ENCODE data around the gene CD47. TPM values are rescaled to one million over a fixed set of nuclear protein-coding genes. Genes with fewer than 3 reads are reported as not detected.

The CD47 gene
- total and polyA plus RNA-seq, 10 of the 15 experiments (the other 5 are each of a cell fraction or from before 2014, with no cell fraction given): 22.9 to 175 (median 81.1) TPM

DNA sequence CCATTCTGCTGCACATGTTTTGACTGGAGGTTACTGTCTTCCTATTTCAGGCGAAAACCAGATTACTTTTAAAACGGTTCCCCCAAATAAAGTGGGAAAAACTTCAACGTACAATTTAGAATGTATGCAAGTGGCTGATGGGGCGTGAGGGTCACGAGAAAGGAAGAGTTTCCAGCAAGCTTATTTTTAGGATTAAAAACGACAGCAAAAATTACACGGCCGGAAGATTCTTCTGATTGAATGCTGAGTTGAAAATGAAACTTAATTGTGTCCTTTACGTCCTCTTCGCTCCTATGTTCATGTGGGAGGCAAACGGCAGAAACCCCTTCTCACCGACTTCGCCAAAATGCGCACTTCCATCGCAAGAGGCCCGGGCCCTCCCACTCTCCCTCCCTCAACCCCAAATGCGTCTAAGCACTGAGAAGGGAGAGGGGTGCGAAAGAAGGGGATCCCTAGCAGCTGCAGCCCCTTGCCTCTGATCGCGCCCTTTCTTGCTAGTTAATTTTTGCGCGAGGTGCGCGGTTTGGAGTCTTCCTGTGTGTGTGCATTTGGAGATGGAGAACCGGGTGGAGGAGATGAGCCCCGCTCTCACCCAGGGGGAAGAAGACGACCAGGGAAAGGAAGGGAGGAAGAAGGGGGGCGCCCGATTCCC lies 656 bp downstream of the CD47 start (continued):
- TF ChIP-seq RFX5 (IDR thresholded peaks at IDR 0.05; ENCODE audit: low read depth, low read length) (no peak), HDAC6 (IDR thresholded peaks at IDR 0.05; ENCODE audit: unreplicated experiment) (peak; percentile 81), RUNX3 (IDR thresholded peaks at IDR 0.05; ENCODE audit: low read length) (peak; percentile 21; the same call in 1 of the 2 replicates), SIX5 (IDR thresholded peaks at IDR 0.05; ENCODE audit: low read depth, low read length, severe bottlenecking) (no peak), ASH2L (IDR thresholded peaks at IDR 0.05; ENCODE audit: borderline replicate concordance, low read depth) (no peak), RAD21 (IDR thresholded peaks at IDR 0.05; ENCODE audit: insufficient read depth, low read depth, low read length) (no peak), BRCA1 (IDR thresholded peaks at IDR 0.05; ENCODE audit: low read depth, low read length) (no peak), TARDBP (IDR thresholded peaks at IDR 0.05; ENCODE audit: borderline replicate concordance) (no peak), POU2F2 (IDR thresholded peaks at IDR 0.05; ENCODE audit: borderline replicate concordance, low read depth, low read length) (no peak; the same call in 2 of the 3 replicates), PML (IDR thresholded peaks at IDR 0.05; ENCODE audit: low read length) (0 out of 2 replicates have a peak, but pooled peaks have one; percentile 29), CBFB (IDR thresholded peaks at IDR 0.05; ENCODE audit: low read depth) (peak; percentile 24; the same call in 1 of the 2 replicates)
- TF ChIP-seq, protein P1, sequence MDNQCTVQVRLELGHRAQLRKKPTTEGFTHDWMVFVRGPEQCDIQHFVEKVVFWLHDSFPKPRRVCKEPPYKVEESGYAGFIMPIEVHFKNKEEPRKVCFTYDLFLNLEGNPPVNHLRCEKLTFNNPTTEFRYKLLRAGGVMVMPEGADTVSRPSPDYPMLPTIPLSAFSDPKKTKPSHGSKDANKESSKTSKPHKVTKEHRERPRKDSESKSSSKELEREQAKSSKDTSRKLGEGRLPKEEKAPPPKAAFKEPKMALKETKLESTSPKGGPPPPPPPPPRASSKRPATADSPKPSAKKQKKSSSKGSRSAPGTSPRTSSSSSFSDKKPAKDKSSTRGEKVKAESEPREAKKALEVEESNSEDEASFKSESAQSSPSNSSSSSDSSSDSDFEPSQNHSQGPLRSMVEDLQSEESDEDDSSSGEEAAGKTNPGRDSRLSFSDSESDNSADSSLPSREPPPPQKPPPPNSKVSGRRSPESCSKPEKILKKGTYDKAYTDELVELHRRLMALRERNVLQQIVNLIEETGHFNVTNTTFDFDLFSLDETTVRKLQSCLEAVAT (IDR thresholded peaks at IDR 0.05): peak; percentile 72; the same call in 1 of the 2 replicates
- TF ChIP-seq, protein P2, sequence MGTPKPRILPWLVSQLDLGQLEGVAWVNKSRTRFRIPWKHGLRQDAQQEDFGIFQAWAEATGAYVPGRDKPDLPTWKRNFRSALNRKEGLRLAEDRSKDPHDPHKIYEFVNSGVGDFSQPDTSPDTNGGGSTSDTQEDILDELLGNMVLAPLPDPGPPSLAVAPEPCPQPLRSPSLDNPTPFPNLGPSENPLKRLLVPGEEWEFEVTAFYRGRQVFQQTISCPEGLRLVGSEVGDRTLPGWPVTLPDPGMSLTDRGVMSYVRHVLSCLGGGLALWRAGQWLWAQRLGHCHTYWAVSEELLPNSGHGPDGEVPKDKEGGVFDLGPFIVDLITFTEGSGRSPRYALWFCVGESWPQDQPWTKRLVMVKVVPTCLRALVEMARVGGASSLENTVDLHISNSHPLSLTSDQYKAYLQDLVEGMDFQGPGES (IDR thresholded peaks at IDR 0.05): no peak
